ELF-1 (cell line): ENCODE measurements around the gene RABEP2.
"Not testable (repeated sequence)": the region's sequence is repeated elsewhere in the genome, so short reads cannot be mapped to it uniquely, and the experiment has no call there.

ENCODE experiments used
- DNase-seq: peaks from one replicate; pipeline ENCODE4 v3.0.0-alpha.2; 2016; ENCODE audit warnings: low read depth, low spot score

RABEP2 gene

GRCh38 chr16:28879841-28880588 is 45.0 kb downstream of the RABEP2 start:
- peak; percentile 89 for DNase-seq

DNA sequence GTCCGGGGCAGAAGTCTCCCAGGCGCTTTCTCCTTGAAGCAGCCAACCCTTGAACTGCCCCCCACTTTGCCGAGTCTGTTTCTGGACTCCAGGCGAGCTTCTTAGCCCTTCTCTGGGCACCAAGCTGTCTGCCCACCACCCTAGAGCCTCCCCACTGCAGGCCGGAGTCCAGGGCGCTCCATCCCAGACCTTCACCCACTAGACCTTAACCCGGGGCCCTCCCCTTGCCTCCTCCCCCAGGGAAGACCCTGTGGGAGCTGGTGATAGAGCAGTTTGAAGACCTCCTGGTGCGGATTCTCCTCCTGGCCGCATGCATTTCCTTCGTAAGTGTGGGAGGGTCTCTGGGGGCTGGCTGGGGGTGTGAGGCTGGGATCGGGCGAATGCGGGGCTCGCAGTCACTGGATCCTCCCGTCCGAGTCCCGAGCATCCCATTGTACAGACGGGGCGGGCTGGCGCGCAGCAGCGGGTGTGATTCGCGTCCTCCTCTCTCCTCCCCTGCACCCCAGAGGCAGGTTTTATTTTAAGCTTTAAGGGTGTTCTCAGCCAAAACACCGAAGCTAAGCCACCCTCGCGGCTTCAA is 45.7 kb downstream of the RABEP2 start:
- no peak for DNase-seq

DNA sequence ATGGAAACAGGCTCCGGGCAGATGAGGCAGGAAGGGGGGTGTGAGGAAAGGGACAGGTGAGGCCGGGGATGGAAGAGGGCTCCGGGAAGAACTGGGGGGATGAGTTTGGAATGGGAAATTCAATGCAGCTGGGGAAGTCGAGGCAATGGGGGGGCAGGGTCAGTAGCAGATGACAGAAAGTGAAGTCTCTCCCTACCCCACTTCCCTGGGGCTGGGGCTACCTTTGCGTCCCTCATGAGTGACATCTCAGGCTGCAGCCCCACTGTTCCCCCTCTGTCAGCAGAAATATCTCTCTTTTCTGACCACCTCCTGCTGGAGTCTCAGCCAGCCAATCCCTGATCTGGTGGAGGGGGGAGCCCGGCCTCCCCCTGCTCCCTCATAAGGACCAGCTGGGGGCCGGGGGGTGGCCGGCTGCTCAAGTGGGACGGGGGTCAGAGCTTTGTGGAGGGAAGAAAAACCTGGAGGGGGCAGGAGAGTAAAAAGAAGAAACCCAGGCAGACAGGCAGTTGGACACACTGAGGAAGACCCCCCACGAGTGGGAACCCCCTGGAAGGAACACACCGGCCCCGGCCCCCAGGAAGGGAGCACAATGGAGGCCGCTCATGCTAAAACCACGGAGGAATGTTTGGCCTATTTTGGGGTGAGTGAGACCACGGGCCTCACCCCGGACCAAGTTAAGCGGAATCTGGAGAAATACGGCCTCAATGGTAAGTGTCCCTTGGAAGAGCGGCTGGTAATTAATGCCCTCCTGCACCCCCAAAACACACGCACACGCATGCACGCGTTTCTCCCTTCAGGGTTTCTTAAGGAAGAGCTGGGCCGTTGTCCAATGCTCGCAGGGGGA is 46.7 kb downstream of the RABEP2 start, which contains the start of gene ATP2A1:
Gene ATP2A1, plus strand, starts transcription at position 406 of the 844 bp plus-strand sequence. Its CDS starts 184 bp downstream, at position 590.
- no peak for DNase-seq

DNA sequence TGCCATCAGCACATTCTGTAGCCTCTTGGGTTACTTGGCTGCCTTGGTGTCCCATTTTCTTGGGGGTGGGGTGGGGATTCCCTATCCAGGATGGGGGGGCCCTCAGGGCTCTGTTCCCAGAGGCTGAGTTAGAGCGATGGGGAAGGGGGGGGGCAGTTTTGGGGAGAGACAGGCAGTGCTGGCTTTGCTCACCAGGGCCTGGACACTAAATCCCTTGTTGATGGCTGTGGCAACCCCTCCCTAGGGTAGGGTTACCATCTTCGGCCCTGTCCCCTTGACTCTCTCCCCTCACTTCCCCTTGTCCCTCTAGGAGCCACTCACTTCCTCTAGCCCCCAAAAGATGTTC is 47.4 kb downstream of the RABEP2 start:
- no peak for DNase-seq

- no peak for DNase-seq
Measured at GRCh38 chr16:28876973-28877654, 47.9 kb downstream of the RABEP2 start.

DNA sequence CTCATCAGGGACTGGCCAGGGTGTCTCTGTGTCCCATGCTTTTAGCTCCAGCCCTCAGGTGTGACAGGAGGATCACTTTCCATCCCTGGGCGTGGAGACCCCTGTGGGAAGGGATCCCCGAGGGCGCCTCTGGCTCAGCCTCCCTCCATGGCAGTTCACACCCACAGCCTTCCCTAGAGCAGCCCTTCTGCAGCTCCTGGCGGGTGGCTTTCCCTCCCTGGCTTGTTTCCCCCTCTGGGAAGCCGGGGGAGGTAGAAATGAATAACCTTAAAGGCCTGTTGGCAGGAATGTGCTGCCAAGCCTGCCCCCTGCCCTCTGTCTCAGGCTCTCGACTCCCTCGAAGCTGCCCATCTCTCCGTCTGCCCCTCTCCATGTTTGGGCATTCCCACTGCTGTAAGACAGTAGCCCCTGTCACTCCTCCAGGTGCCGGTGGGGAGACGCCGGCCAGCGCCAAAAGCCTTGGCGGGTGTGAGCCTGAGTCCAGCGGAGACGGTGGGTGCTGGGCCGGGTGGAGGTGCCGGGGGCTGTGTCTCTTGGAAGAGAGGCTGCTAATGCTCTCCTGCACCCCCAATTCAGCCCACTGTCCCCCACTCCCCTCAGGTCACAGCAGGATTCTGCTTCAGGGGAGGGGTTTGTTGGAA is 48.9 kb downstream of the RABEP2 start:
- no peak for DNase-seq

DNA sequence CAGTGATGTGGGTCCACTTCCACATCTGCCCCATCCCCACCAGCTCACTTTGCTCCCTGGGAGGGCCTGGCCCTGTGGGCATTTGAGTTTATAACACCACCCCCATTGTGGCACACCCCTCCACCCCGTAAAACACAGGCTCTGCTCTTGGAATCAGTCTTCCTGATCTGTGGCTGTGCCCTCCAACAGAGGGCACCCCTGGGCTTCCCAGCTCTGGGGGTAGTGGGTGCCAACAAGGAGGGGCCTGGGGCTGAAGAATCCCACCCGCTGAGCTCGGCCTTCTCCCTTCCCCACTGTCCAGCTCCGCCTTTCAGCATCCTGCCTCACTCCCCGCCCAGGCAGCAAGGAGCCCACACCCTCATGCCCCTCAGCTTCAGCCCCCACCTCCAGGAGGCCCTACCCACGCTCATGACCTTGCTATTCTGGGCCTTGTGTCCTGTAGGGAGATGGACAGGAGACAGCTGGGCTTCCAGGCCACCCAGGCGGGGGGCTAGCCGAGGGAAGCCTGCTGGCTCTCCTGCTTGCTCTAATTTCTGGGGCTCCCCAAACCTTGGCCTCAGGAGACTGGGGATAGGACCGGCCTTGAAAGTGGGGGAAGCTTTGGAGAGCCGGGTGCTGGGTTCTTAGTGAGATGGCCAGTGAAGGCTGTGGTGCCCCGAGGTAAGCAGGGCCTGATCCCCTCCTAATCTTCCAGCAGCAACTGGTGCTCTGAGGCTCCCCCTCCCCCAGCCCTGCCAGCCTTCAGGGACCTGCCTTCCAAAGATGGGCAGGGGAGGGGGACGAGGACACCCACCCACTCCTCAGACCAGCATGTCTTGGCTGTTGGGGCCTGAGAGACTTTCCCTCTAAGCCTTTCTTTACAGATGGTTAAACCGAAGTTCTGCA is 49.7 kb downstream of the RABEP2 start:
- no peak for DNase-seq

GRCh38 chr16:28874406-28874805 is 50.6 kb downstream of the RABEP2 start:
- no peak for DNase-seq

- DNase-seq: peak; percentile 60
Measured at GRCh38 chr16:28873543-28874201, 51.4 kb downstream of the RABEP2 start.

DNA sequence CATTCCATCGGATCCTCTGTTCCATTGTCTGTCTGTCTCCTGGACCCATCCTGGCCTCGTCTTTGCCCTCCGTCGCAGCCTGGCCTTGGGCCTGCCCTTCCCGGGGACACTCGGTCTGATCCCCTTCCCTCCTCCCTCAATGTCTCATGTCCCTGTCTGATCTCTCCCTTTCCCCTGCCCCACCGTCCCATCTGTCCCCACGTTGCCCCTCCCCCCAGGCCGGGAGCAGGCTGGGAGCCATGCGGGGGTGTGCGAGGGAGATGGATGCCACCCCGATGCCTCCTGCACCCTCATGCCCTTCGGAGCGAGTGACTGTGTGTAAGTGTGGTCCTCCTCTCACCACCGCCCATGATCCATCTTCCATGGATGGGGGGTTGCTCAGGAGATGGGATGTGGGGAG is 52.1 kb downstream of the RABEP2 start:
- DNase-seq: no peak

DNA sequence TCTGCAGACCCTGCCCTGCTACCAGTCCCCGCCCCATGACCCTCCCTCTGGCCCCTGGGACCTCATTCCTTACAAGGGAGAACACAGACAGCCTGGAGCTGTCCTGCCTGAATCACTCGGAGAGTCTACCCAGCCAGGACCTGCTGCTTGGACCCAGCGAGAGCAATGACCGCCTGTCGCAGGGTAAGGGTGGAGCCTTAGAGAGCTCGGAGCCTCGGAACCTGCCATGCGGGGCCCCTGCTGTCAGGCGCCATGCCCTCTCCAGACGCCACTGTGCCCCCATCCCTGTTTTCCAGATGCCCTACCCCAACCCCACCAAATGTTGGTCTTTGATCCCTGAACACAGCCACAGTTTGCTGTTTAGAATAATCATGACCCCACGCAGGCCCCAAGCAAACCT is 55.8 kb downstream of the RABEP2 start:
- DNase-seq: no peak

DNA sequence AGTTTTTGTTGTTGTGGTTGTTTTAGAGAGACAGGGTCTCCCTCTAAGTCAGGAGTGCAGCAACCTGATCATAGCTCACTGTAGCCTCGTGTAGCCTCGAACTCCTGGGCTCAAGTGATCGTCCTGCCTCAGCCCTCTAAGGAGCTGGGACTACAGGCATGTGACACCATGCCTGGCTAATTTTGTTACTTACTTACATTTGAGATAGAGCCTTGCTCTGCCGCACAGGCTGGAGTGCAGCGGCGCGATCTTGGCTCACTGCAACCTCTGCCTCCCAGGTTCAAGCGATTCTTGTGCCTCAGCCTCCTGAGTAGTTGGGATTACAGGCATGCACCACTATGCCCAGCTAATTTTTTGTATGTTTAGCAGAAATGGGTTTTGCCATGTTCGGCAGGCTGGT is 57.4 kb downstream of the RABEP2 start:
- DNase-seq: not testable (repeated sequence)

DNA sequence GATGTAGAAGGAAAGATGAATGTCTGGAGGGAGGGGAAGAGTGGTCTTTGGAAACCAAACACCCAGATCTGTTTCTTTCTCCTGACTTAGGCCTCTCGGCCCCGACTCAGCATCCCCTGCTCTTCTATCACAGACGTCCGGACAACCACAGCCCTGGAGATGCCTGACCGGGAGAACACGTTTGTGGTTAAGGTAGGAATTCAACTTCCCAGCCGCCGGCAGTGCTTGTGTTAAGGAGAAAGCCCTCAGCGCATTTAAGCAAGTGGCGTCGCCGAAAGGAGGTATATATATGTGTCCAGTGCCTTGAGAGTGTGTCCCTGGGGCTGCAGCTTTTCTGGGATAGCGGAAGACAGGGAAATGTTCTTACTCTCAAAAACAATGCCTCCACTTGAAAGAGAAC is 57.8 kb downstream of the RABEP2 start:
- DNase-seq: no peak

- DNase-seq: no peak
Measured at GRCh38 chr16:28866454-28866804, 58.6 kb downstream of the RABEP2 start.

DNA sequence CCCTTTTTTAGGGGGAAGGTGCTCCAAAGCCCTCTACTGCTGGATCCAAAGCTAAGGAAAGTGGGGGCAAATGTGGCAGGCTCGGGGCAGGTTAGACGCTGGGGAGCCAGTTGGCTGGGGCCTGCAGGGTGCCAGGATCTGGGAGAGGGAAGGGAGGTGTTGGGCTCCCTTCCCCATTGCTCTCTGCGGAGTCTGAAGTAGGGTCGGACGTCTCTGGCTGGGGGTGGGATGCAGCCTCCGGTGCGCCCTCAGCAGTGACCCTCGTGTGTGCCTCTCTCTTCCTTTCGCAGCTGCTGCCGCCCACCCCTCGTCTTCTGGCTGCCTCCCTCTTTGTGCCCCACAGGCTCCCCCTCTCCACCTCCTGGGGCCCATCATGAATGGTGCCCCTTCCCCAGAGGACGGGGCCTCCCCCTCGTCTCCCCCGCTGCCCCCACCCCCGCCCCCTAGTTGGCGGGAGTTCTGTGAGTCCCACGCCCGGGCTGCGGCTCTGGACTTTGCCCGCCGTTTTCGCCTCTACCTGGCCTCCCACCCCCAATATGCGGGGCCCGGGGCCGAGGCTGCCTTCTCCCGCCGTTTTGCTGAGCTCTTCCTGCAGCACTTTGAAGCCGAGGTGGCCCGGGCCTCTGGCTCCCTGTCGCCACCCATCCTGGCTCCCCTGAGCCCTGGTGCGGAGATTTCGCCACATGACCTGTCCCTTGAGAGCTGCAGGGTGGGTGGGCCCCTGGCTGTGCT is 59.1 kb downstream of the RABEP2 start:
- no peak for DNase-seq

GRCh38 chr16:28865001-28865688 is 59.9 kb downstream of the RABEP2 start:
- no peak for DNase-seq

GRCh38 chr16:28863929-28864793 is 60.9 kb downstream of the RABEP2 start:
- DNase-seq: no peak

- DNase-seq: no peak
Measured at GRCh38 chr16:28859326-28859725, 65.7 kb downstream of the RABEP2 start.
